Glomerular visceral epithelial cell (primary cell): ENCODE data around the gene IFNA16.
"Not testable (repeated sequence)": the region's sequence is repeated elsewhere in the genome, so short reads cannot be mapped to it uniquely, and the experiment has no call there.

ENCODE experiments used
- DNase-seq: peaks from one replicate; pipeline ENCODE4 v3.0.0-alpha.2; 2016; ENCODE audit errors: extremely low spot score

The IFNA16 gene

GRCh38 chr9:21217211-21217610 lies at the start of gene IFNA16:
Gene IFNA16, minus strand, starts transcription at chr9:21217311. Its CDS starts 6 bp downstream, at chr9:21217305.
- DNase-seq, result not testable (repeated sequence)

GRCh38 chr9:21265421-21266189 lies 48.5 kb upstream of the IFNA16 start:
- no peak for DNase-seq

DNA sequence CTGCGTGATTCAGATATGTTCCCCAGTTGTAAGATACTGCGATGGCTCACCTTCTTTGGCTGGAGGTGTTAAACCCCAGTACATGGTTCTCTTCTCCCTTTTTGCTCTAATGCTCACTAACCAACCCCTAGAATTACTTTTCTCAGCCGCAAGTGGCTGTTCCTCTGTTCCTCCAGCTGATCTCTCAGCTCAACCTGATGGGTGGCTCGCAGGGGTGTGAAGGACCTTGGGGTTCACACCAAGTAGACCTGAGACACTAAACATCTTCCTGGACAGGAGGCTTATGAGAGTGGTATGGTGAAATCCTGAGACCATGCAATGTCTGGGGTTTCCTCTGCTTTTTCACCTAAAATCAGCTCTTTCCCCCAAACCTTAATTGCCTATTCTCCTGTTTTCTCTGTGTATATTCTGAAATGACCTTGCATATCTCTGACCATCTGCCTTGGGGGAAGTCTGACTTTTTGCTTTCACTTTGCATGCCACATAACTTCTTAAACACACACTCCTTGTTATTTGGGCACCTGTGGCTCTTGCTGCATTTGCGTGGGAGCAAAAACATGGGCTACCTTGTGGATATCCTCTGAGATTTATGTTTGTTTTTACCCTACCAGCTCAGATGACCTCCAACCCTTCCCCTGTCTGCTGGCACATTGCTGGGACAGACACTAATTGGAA lies 38.6 kb upstream of the IFNA16 start:
- no peak for DNase-seq

GRCh38 chr9:21252721-21253547 lies 35.8 kb upstream of the IFNA16 start:
- peak; percentile 43 for DNase-seq

DNA sequence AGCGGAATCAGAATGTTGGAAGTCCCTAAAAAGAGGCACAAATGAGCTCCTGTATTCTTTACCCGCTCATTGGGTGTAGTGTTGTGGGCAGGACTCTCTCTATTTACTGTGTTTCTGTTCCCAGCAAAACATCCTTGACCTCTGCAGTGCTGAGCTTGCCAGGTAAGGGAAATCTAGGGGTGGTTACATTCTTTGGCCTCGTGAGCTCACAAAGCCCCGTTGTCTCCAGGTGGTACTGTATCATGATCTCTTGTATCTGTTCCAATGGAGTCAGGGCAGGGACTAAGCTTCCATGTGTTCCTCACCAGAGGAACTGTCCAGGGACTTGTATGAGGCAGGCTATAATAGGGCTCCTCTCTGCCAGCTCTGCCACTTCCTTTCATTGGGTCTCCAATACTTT lies 34.5 kb upstream of the IFNA16 start:
- no peak for DNase-seq

DNA sequence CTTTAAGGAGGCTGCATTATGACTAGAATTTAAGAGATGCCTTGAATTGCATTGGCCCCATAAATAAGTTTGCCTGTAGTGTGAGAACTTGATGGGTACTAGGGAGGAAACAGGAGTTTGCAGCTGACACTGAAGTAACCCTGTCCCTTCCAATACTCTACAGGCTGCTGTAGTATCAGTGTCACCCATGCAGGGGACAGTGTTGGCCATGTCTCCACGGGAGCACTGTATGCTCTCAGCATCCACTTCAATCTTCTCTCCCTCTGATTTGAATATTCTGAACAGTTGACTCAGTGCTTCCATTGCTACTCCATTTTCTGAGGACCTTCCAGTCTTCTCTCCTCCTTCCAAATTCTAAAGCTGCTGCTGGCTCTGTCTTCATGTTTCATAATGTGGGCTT lies 34.1 kb upstream of the IFNA16 start:
- DNase-seq, result no peak

- DNase-seq, result no peak
Observed at GRCh38 chr9:21244836-21245235, 27.7 kb upstream of the IFNA16 start.

DNA sequence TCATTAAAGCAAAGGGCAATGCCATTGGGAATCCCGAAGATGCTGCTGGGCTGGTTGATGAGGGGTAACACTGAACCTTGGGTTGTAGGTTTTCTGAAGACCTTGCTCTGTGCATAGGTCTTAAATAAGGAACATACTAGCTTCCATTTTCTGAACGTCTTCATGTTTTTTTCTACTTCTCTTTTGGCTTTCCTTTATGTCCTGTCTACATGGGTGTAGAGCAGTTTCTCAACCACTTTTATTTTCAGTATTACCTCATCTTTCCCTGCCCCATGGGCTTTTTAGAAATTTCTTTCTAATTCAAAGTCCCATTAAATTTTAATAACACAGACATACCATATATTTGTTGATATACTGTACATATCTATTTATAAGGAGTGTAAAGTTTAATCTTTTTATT lies 22.8 kb upstream of the IFNA16 start, which contains the start of gene IFNA14:
IFNA14 (minus strand) TSS at position 95 of the 400 bp plus-strand sequence; CDS start at position 25, 70 bp downstream.
- no peak for DNase-seq

DNA sequence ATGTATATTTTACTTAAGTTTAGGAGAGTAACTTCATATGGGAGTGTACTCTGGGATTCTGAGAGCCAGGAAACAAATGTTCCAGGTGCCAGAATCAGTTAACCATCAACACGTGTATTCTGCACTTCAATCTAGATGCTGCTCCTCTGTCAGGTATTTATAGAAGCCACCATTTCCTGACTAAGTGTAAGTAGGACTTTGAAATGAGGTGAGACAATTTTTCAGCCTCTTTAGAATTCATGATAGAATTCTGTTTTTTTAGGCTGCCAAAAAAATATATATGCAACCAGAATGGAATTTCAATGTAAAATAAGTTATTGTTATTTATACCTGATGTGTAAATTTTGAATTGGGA lies 19.2 kb upstream of the IFNA16 start:
- DNase-seq, result not testable (repeated sequence)

DNA sequence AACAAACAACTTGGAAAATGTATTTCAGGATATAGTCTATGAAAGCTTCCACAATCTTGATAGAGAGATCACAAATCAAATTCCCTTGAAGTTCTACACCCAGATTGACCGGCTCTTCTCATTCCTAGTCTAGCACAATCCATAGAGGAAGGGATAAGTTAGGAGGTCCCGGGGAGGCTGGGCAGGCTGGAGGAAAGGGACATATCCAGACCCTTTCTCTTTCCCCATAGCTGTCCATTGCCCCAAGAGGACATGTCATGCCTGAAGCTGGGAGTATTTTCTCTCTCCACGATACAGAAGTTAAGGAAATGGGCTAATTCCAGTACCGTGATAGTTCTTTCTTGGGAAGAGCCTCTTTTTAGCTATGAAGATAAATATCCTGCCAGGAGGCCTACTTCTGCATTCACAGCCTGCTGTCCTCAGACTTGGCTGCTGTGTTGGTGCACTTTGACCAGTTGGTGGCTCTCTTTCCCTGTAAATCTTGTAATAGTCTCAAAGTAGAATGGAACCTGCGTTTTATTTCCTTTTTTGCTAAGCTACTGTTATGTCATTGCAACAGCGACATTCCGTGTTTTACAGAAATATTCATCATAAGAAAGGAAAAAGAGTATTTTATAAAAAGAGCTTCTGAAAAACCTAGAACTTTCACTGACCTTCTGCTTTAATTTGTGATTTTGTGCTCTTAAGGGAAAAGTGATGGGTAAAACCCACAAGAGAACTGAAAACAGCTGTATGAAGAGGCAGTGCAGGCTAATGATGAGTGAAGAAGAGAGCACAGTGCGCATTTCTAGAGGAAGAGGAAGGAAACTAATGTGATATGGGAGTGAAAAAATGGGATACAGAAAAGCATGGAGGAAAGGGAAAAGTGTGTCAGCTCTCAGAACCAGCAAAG lies 18.6 kb upstream of the IFNA16 start:
- DNase-seq, result peak; percentile 37

DNA sequence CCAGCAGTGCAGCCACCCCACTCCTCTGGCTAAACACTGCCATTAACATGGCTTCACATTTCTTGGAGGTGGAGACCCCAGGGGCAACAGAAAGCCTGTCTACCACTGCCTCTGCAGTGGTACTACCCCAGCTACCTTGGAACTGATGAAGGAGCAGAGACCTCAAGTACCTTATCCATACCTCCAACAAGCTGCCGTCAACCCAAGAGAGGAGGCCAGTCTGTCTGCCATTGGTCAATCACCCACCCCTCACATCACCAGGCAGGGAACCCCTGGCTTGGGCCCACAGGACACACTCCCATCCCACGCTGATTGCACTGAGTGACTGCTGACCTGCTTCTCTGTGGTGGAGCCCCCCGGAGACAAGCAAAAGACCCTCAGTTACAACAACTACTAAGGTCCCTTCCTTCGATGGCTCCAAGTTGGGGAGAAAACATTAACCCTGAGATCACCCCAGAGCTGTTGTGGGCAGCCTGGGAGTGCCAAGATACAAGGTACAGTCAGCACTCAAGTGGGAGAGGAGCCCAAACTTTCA lies 17.1 kb upstream of the IFNA16 start:
- no peak for DNase-seq

DNA sequence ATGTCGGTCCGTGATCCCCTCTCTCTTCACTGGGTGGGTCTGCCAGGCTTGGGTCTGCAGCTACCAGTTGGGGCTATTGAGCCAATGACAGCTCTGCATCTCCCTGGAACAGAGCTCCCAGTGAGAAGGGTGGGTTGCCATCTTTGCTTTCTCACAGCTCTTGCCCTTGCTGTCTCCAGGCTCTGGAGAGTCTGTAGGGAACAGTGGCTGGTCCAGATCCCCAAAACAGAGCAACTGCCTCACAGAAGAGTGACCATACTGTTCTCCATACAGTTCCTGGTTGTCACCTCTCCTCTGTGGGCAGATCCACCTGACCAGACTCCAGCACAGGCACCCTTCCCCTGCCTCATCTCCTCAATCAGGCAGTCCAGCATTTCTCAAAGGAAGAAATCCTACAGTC lies 16.1 kb upstream of the IFNA16 start:
- DNase-seq, result no peak

DNA sequence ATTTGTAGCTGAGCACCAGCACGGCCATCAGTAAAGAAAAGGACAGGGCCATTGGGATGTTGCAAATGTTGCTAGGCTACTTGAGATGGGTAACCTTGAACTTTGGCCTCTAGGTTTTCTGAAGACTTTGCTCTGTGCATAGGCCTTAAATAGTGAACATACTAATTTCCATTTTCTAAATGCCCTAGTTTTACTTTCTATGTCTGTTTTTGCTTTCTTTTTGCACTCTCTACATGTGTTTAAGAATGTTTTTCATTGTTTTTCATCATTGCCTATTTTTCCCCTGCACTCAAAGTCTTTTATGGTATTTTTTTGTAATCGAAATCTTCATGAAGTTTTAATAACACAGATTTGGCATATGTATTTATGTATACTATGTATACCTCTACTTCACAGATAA lies 11.0 kb upstream of the IFNA16 start, which contains the start of gene IFNA17:
IFNA17 (minus strand) TSS at position 101 of the 400 bp plus-strand sequence; CDS start at position 52, 49 bp downstream.
- no peak for DNase-seq

- not testable (repeated sequence) for DNase-seq
Observed at GRCh38 chr9:21213411-21214326, 3.4 kb downstream of the IFNA16 start.

- not testable (repeated sequence) for DNase-seq
Observed at GRCh38 chr9:21212160-21212559, 5.0 kb downstream of the IFNA16 start.

GRCh38 chr9:21210782-21211181 lies 6.3 kb downstream of the IFNA16 start:
- not testable (repeated sequence) for DNase-seq

DNA sequence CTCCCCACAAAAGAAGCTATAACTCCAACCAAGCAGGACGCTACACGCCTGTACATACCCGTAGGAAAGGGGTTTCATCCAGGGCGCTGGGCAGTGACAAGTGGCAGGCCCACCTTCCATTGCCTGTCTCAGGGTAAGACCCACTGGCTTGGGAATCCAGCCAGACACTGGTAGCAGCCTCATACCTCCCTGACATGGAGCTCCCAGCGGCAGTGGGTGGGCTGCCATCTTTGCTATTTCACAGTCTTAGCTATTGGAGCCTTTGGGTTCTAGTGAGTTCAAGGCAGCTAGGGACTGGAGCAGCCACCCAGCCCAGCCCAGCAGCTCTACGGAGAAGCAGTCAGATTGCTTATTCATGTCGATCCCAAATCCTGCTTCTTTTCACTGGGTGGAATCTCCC lies 6.8 kb downstream of the IFNA16 start:
- DNase-seq, result no peak

GRCh38 chr9:21207043-21207442 lies 10.1 kb downstream of the IFNA16 start, which contains the start of gene IFNA10:
Gene IFNA10, minus strand, starts transcription at chr9:21207143. Its CDS starts 46 bp downstream, at chr9:21207097.
- DNase-seq, result not testable (repeated sequence)

DNA sequence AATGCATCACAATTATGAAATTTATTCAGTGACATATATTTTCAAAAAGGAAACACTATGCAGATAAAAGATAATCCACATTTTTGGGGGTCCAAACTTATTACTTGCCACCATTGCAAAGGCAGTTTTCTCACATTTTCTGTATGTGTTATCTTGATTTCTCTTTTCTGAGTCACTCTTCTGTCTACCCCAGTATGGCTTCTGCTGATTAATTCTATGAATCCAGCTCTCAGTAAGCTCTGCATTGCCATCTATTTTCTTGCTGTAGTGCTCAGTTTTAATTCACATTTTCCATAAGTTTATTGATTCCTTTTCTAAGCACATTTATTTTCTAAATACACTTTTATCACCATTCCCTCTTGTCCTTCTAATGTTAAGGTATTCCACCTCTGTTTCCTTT lies 11.9 kb downstream of the IFNA16 start:
- no peak for DNase-seq

GRCh38 chr9:21202105-21202504 lies 15.0 kb downstream of the IFNA16 start, which contains the start of gene IFNA7:
Gene IFNA7, minus strand, starts transcription at chr9:21202205. Its CDS starts 40 bp downstream, at chr9:21202165.
- DNase-seq, result not testable (repeated sequence)
